ENCODE measurements around the gene ZBTB8OS.
"Not testable (repeated sequence)": the region's sequence is repeated elsewhere in the genome, so short reads cannot be mapped to it uniquely, and the experiment has no call there.

Gene ZBTB8OS

DNA sequence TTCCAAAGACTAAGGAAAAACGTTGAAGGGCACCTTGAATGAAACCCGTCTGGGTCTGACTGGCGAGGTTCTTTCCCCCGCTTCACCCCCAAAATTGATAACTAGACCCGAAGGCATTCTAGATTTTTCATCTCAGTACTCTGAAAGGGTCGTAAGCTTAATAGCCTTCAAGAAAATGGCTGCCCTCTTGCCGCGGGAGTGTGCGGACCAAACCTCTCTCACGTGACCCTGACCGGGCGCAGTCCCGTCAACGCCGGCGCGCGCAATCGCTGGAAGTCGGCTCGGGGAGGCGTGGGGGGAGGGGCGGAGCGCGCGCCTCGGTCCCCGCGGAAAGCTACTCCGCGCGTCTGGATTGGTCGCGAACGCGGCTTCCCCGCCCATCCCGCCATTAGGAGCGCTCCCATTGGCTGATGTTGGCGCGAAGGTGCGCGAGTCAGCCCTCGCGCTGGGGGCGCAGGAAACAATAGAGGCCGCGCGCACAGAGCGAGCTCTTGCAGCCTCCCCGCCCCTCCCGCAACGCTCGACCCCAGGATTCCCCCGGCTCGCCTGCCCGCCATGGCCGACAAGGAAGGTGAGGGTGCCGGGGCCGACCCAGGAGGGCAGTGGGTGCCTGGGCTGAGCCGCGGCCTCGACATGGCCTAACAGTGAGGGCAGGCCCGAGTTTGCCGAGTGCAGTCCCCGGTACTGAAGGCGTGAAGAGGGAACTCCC is 556 bp upstream of the ZBTB8OS start, which contains the start of gene RBBP4:
RBBP4 (plus strand) TSS at position 457 of the 709 bp plus-strand sequence; CDS start at position 556, 99 bp downstream.
- DNase-seq (ENCODE audit: low read depth), result peak; percentile 78

DNA sequence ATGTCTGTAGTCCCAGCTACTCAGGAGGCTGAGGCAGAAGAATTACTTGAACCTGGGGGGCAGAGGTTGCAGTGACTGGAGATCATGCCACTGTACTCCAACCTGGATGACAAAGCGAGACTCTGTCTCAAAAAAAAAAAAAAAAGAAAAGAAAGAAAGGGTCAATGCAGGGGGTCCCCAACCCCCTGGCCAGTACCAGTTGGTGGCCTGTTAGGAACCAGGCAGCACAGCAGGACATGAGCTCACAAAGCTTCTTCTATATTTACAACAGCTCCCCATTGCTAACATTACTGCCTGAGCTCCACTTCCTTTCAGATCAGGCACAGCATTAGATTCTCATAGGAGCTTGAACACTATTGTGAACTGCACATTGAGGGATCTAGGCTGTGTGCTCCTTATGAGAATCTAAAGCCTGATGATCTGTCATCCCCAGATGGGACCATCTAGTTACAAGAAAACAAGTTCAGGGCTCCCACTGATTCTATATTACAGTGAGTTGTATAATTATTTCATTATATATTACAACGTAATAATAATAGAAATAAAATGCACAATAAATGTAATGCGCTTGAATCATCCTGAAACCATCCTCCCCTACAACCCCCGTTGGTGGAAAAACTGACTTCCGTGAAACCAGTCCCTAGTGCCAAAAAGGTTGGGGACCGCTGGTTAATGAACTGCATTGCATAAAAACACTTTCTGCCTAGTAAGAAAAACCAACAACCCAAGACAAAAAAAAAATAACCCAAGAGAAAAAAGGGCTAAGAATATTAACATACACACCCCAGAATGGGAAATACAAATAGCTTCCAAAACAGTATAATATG is 2.8 kb downstream of the ZBTB8OS start:
- DNase-seq (ENCODE audit: low read depth), result no peak

DNA sequence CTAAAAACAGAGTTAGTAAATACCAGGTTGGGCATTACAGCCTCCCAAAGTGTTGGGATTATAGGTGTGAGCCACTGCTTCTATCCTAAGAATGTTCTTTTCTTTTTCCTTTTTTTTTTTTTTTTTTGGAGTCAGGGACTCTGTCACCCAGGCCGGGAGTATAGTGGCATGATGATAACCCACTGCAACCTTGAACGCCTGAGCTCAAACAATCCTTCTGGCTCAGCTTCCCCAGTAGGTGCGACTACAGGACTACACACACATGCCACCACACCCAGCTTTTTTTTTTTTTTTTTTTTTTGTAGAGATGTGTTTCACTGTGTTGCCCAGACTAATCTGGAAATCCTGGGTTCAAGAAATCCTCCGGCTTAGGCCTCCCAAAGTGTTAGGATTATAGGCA is 5.9 kb downstream of the ZBTB8OS start:
- DNase-seq (ENCODE audit: low read depth), result no peak

DNA sequence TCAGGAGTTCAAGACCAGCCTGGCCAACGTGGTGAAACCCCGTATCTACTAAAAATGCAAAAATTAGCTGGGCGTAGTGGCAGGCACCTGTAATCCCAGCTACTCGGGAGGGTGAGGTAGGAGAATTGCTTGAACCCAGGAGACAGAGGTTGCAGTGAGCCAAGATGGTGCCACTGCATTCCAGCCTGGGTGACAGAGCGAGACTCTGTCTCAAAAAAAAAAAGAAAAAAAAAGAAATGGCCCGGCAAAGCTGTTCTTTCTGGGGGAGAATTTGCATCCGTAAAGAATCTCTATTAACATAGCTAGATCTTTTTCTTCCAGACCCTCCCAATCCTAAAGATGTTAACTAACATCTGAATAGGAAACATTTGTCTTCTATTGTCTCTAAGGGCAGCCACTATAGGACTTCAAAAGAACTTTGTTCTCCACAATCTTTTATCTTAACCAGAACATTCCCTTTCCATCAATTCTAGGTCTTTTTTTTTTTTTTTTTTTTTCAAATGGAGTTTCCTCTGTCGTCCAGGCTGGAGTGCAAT is 8.0 kb downstream of the ZBTB8OS start:
- DNase-seq (ENCODE audit: low read depth), result not testable (repeated sequence)

DNA sequence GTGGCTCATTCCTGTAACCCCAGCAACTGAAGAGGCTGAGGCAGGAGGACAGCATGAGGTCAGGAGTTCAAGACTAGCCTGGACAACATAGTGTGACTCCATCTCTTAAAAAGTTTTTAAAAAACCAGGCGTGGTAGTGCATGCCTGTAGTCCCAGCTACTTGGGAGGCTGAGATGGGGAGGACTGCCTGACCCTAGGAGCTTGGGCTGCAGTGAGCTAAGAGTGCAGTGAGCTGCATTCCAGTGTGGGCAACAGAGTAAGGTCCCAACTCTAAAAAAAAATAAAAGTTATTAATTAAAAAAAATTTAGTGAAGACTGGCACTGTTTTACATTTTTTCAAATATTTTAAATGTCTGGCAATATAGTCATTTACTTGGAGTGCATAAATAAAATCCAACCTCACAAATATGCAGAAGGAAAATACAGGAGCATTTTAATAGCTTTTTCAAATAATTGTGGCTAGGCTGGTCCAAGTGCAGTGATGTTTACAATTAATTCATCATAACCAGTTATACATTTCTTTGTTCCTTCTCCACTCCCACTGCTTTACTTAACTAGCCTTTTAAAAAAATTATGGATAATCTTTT is 10.8 kb downstream of the ZBTB8OS start:
- peak; percentile 54 for DNase-seq (ENCODE audit: low read depth)

DNA sequence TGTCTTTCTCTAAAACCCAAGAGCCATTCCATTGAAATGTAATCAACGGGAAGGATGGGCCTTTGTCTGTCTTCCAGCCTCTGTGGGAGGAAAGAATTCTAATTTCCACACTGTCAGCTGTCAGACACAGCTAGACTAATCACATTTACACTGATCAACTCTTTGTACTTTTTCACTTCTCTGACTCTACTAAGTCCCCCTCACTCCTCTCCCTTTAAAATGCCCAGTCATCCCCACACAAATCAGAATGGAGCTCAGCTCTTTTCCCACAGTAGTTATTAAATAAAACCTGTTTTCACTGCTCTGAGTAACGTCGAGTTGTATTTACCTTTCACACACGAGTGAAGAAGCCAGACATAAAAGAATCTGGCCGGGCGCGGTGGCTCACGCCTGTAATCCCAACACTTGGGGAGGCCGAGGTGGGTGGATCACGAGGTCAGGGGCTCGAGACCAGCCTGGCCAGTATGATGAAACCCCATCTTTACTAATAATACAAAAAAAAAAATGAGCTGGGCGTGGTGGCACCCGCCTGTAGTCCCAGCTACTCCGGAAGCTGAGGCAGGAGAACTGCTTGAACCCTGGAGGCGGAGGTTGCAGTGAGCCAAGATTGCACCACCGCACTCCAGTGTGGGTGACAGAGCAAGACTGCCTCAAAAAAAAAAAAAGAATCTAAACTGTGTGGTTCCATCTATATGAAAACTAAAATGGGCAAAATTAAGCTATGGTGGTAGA is 13.3 kb downstream of the ZBTB8OS start:
- no peak for DNase-seq (ENCODE audit: low read depth)

DNA sequence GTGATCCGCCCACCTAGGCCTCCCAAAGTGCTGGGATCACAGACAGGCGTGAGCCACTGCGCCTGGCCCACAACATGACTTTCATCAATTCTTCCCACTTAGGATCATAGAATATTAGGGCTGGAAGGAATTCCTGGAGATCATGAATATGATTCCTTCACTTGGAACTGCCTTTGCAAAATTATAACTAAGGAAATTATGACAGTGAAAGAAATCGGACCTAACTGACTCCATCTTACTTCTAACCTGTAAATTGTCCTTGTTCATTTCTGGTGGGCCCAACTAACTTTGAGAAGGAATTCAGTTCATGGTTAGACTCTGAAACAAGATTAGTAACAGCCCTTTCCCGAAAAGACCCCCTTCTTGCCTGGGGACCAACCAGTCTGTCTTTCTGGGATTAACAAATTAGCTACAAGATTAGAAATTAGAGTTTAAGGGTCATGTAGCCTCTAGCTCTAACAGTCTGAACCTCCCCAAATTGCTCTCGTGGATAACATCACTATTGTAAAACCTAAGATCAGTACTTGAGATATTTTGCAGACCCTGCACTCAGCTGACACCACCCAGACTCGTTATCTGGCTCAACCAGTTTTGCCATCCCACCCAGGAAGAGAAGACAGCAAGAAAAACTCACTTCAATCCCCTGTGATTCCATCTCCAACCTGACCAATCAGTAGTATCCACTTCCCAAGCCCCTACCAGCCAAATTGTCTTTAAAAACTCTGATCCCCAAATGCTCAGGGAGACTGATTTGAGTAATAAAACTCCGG is 14.7 kb downstream of the ZBTB8OS start:
- no peak for DNase-seq (ENCODE audit: low read depth)

DNA sequence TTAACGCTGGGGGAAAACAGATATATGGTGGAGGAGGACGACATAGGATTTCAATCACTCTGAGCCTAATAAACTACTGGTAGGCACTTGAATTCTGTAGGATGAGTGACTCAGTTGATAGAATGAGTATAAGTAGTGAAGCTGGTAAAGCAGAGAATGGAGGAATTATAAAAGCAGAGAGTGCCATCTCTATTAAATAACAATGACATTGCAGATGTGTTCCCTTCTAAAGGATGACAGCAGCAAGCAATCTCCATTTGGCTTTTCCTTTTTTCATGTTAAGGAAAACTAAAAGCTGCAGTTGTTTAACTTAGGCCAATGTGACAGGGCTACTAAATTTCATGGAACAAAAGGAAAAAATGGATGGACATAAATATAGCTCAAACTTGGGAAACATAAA is 17.5 kb downstream of the ZBTB8OS start:
- DNase-seq (ENCODE audit: low read depth), result no peak

DNA sequence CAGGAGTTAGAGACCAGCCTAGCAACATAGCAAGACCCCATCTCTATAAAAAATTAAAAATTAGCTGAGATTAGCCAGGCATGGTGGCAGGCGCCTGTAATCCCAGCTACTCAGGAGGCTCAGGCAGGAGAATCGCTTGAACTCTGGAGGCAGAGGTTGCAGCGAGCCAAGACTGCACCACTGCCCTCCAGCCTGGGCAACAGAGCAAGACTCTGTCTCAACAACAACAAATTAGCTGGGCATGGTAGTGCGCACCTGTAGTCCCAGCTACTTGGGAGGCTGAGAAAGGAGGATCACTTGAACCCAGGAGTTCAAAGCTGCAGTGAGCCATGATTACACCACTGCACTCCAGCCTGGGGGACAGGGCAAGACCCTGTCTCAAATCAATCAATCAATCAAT is 20.2 kb downstream of the ZBTB8OS start:
- not testable (repeated sequence) for DNase-seq (ENCODE audit: low read depth)

DNA sequence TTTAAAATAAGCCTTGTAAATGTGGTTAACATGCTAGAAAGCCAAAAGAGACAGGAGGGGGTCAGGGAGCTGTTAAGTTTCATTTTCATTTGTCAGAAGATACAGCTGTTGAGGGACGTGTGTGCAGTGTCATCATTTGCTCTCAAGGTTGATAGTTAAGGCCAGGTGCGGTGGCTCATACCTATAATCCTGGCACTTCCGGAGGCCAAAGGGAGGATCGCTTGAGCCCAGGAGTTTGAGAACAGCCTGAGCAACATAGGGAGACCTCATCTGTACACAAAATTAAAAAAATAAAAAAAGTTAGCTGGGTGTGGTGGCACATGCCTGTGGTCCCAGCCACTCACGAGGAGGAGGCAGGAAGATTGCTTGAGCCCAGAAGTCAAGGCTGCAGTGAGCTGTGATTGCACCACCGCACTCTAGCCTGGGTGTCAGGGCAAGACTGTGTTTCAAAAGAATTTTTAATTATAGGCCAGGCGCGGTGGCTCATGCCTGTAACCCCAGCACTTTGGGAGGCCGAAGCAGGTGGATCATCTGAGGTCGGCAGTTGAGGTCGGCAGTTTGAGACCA is 22.7 kb downstream of the ZBTB8OS start:
- DNase-seq (ENCODE audit: low read depth), result no peak

DNA sequence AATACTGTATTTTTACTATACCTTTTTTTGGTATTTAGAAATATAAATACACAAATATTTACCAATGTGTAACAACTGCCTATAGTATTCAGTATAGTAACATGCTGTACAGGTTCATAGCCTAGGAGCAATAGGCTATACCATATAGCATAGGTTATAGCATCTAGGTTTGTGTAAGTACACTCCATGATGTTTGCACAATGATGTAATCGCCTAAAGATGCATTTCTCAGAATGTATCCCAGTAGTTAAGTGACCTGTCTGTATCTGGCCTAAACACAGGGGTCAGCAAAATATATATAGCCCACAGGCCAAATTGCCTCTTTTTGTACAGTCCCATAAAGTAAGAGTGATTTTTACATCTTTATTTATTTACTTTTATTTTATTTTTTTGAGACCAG is 24.2 kb downstream of the ZBTB8OS start:
- DNase-seq (ENCODE audit: low read depth), result no peak

DNA sequence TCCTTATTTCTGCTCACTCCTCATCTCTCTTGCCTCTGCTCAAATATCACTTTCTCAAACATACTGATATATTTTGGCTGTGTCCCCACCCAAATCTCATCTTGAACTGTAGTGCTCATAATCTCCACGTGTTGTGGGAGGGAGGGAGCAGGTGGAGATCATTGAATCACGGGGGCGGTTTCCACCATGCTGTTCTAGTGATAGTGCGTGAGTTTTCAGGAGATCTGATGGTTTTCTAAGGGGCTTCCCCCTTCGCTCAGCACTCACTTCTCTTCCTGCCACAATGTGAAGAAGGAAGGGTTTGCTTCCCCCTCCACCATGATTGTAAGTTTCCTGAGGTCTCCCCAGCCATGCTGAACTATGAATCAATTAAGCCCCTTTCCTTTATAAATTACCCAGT is 26.6 kb downstream of the ZBTB8OS start:
- DNase-seq (ENCODE audit: low read depth), result no peak

DNA sequence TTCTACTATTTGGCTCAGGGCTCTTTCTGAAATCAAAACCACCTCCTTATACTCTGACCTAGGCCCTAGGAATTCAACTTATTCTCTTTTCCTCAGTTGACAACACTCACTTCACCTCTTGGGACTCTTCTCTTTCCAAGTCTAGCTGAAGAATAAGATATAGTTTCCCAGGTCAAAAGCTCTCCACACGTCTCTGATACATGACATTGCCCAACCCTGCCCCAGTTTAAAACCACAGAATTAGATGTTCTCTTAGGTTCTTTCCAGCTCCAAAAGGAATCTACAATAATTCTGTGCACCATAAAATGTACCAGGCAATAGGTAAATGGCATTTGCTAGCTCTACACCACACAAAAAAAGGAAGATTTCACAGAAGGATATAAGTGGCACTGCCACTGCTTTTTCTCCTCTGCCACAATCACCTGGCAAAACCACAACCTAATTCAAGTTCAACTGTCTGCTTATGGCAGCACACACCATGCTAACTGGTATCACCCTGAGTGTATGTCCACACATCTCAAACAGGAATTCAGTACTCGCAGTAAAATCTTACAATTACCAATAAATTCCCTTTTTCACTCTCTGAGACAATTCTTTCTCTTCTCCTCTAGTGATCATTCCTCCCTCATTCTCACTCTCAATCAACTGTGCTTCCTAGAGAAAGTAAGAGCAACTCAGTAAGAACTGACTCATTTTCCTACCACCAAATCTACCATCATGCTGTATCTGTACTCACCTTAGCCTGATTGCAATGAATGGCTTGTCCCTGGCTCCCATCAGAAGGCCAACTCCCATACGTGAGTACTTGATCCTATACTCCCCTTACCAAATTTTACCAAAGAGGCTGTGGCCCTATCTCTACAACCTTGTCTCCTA is 27.3 kb downstream of the ZBTB8OS start:
- no peak for DNase-seq (ENCODE audit: low read depth)

DNA sequence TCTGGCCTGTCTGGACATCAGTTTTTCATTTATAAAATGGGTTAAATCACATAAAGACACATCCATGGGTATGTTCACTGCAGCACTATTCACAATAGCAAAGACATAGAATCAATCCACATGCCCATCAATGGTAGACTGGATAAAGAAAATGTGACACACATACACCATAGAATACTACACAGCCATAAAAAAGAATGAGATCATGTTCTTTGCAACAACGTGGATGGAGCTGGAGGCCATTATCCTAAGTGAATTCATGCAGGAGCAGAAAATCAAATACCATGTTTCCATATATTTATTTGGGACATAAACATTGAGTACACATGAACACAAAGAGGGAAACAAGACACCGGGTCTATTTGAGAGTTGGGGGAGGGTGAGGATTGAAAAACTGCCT is 28.1 kb downstream of the ZBTB8OS start:
- DNase-seq (ENCODE audit: low read depth), result no peak

DNA sequence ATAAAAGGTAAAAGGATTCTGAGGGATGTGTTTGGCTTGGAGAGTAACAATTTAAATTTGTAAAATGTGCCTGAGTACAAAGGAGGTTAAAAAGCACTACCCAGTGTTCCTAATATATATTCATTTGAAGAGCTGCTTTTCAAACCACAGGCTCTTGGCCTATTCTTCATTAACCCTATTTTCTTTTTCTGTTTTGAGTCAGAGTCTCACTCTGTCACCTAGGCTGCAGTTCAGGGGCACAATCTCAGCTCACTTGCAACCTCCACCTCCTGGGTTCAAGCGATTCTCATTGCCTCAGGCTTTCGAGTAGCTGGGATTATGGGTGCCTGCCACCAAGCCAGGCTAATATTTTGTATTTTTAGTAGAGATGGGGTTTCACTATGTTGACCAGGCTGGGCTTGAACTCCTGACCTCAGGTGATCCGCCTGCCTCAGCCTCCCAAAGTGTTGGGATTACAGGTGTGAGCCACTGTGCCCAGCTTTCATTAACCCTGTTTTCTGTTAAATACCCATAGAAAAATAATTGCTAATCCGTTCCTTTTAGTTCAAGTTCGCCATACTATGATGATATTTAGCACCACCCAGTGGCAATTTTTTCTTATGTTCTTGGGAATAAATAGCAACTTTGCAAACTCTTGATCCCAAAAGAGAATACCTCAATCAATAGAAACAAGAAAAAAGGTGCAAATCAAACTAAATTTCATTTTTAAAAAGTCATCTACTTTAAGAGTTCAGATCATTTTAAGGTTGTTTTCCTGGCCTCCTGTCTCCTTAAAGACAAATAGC is 30.5 kb downstream of the ZBTB8OS start:
- no peak for DNase-seq (ENCODE audit: low read depth)

DNA sequence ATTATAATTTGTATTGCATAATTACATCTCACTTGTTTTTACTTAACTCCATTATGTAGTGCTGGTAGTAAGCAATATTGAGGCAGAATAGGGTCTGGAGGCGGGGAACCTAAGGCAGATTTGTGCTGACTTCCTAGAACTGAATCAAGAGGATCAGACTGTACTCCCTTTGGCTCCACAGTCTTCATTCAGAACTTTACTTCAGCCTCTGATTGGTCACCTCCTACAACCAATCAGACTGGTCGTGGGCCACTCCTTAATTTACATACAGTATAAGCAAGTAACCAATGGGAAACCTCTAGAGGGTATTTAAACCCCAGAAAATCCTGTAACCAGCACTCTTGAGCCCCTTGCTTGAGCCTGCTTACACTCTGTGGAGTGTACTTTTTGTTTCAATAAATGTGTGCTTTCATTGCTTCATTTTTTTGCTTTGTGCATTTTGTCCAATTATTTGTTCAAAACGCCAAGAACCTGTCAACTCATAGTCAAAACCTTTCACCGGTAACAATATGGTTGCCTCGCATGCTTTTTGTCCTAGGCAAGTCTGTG is 31.6 kb downstream of the ZBTB8OS start:
- DNase-seq (ENCODE audit: low read depth), result no peak

DNA sequence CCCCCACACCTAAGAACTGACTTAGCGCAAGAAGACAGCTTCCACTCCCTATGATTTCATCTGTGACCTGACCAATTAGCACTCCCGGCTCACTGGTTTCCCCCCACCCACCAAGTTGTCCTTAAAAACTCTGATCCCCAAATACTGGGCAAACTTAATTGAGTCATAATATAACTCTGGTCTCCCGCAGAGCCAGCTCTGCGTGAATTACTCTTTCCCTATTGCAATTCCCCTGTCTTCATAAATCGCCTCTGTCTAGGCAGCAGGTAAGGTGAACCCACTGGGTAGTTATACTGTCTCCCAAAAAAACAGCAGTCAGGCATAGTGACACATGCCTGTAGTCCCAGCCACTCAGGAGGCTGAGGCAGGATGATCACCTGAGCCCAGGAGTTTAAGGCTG is 36.9 kb downstream of the ZBTB8OS start:
- no peak for DNase-seq (ENCODE audit: low read depth)

DNA sequence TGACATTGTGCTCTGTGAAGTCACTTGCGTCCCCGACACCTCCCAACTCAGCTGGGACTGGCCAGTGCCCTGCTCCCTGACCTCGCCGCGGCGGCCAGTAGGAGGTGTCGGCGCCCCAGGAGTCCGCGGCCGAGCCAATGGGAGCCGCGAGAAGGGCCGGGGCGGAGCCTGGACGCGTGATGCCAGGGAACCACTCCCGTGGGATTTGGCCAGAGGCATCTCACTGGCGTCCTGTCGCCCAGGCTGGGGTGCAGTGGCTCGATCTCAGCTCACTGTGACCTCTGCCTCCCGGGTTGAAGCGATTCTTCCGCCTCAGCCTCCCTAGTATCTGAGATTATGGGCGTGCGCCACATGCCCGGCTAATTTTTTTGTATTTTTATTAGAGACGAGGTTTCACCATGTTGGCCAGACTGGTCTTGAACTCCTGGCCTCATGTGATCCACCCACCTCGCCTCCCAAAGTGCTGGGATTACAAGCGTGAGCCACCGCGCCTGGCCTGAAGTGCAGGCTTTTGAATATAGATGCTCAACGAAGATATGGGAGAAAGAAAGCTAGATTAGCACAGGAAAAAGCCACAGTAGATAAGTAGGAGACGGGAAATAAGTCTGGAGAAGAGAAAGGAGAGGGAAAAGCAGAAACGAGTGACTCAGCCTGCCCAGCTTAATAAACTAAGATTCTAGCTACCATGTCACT is 38.0 kb downstream of the ZBTB8OS start:
- DNase-seq (ENCODE audit: low read depth), result peak; percentile 44

Measured in GM04503 (cell line).